ENCODE measurements around the gene TOX2. TPM values are rescaled to one million over a fixed set of nuclear protein-coding genes. Genes with fewer than 3 reads are reported as not detected.

Gene TOX2
- total RNA-seq, 1 experiment from 2014 or later: 1.7 TPM

GRCh38 chr20:44079291-44079690, 164.6 kb downstream of the TOX2 start:
- Histone ChIP-seq H4K20me1 (ENCODE audit: control insufficient read depth, insufficient read depth, insufficient read length) (no peaks in the 10 kb centered on the region), H3K18ac (ENCODE audit: insufficient read length, low read depth, low read length) (no peak overlapping the region), H3K23me2 (ENCODE audit: insufficient read length, low read depth, low read length, poor library complexity, severe bottlenecking) (no peaks in the 10 kb centered on the region), H3K4ac (ENCODE audit: low read depth, low read length) (no peak overlapping the region), H3K27me3 (ENCODE audit: insufficient read depth, low read length) (no peaks in the 10 kb centered on the region), H2AK5ac (ENCODE audit: insufficient read length, low read length) (no peak overlapping the region), H3T11ph (ENCODE audit: low read length) (no peak overlapping the region), H3K56ac (ENCODE audit: insufficient read length, low read depth, low read length) (no peak overlapping the region), H2BK120ac (ENCODE audit: low read depth, low read length, poor library complexity, severe bottlenecking) (no peak overlapping the region), H2BK15ac (ENCODE audit: low read depth, low read length) (no peak overlapping the region), H3K4me1 (ENCODE audit: insufficient read depth, low read length) (no peaks in the 10 kb centered on the region), H3K9ac (ENCODE audit: extremely low read depth, insufficient read length, low read length) (no peak overlapping the region), H3K4me2 (ENCODE audit: insufficient read depth, insufficient read length, low read length) (no peak overlapping the region), H4K8ac (replicated peaks; ENCODE audit: insufficient read length, low read depth, low read length) (no peak overlapping the region), H3K9me3 (ENCODE audit: control insufficient read depth, low read depth, low read length) (no peaks in the 10 kb centered on the region), H2BK20ac (ENCODE audit: low read depth, low read length, poor library complexity, severe bottlenecking) (no peak overlapping the region), H3K27ac (ENCODE audit: insufficient read length, low read depth, low read length) (no peak overlapping the region), H2AFZ (ENCODE audit: low read length) (no peak overlapping the region), H4K91ac (ENCODE audit: insufficient read length, low read depth, low read length) (no peak overlapping the region), H3K14ac (ENCODE audit: insufficient read depth, low read length) (no peak overlapping the region), H4K5ac (ENCODE audit: insufficient read length, low read depth, low read length) (no peak overlapping the region), H2BK12ac (ENCODE audit: insufficient read length, low read depth, low read length) (no peak overlapping the region), H3K79me1 (ENCODE audit: insufficient read depth, low read depth, low read length, poor library complexity, severe bottlenecking) (no peaks in the 10 kb centered on the region), H3K23ac (ENCODE audit: insufficient read length, low read depth, low read length) (no peak overlapping the region), H2BK5ac (ENCODE audit: insufficient read length, low read length) (no peak overlapping the region), H3K79me2 (ENCODE audit: insufficient read depth, low read length) (no peaks in the 10 kb centered on the region)
- Mint-ChIP-seq H3K36me3 (ENCODE audit: insufficient read depth in 1 of 3, low read depth in 3 of 3) (no peaks in the 10 kb centered on the region), H3K4me3 (no peak overlapping the region), H3K4me1 (no peaks in the 10 kb centered on the region), H3K9me3 (no peaks in the 10 kb centered on the region), H3K27me3 (ENCODE audit: low read depth) (no peaks in the 10 kb centered on the region), H3K27ac (no peak overlapping the region)
- no peak for DNase-seq
- no CpG with 5 or more reads among the region's 10 CpGs for WGBS (ENCODE audit: extremely low coverage, insufficient read length, low lambda C conversion rate)
- no peak for TF ChIP-seq CTCF (conservative IDR thresholded peaks at IDR 0.05)
